GM12874 (cell line): Measurements from ENCODE around the gene LTC4S.

Source experiments
- TF ChIP-seq, protein P1 (sequence below): IDR thresholded peaks from 2 replicates; pipeline ENCODE4 v1.5.1; 2011; ENCODE audit warnings: low read depth, mild to moderate bottlenecking, control low read depth, low read length, moderate library complexity; ENCODE audit not compliant: insufficient read depth

LTC4S gene

GRCh38 chr5:179840321-179840720 lies 46.5 kb downstream of the LTC4S start:
- TF ChIP-seq, protein P1, sequence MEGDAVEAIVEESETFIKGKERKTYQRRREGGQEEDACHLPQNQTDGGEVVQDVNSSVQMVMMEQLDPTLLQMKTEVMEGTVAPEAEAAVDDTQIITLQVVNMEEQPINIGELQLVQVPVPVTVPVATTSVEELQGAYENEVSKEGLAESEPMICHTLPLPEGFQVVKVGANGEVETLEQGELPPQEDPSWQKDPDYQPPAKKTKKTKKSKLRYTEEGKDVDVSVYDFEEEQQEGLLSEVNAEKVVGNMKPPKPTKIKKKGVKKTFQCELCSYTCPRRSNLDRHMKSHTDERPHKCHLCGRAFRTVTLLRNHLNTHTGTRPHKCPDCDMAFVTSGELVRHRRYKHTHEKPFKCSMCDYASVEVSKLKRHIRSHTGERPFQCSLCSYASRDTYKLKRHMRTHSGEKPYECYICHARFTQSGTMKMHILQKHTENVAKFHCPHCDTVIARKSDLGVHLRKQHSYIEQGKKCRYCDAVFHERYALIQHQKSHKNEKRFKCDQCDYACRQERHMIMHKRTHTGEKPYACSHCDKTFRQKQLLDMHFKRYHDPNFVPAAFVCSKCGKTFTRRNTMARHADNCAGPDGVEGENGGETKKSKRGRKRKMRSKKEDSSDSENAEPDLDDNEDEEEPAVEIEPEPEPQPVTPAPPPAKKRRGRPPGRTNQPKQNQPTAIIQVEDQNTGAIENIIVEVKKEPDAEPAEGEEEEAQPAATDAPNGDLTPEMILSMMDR: no peak

DNA sequence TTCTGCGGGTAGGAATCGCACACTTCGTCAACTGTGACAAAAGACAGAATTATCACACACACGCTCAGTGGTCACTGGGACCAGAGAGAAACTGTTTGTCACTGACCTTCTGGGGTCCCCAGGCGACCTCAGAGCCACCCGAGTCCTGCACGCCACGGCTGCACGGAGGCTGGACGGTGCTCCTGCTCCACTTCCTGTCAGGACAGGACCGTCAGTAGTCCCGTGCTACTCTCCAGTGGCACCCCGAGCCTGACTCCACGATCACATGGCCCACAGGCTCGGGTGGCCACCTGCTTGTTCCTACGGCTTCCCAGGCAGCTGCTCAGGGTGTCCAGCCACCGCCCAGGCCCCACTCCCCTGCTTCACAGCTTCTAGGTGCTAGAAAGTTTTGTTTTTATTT lies 47.0 kb downstream of the LTC4S start:
- TF ChIP-seq, protein P1: no peak

GRCh38 chr5:179841621-179842020 lies 47.8 kb downstream of the LTC4S start:
- TF ChIP-seq, protein P1: no peak
